H1 (cell line): ENCODE measurements around the gene EPHA7. TPM values are rescaled to one million over a fixed set of nuclear protein-coding genes. Genes with fewer than 3 reads are reported as not detected.

Experiments used
- CTCF ChIA-PET: fragments of 300-600 bp; sonication (Branson Sonifier 250); formaldehyde crosslinking; loops from one replicate; lab custom pipeline; 2021; ENCODE audit not compliant: partially characterized antibody; lab: Charles Lee
- POLR2A ChIA-PET: fragments of 300-600 bp; sonication (Branson Sonifier 250); formaldehyde crosslinking; loops from one replicate; lab custom pipeline; 2021; ENCODE audit warnings: inconsistent platforms; ENCODE audit not compliant: partially characterized antibody; lab: Charles Lee
- DNase-seq, 2 experiments: peaks; one replicate each; pipeline versions ENCODE4 v3.0.0 to v3.0.0-alpha.2; 2010 to 2022; ENCODE audit warnings: low spot score in 2 of 2, low read depth in 1 of 2, mixed read lengths in 1 of 2
- FAIRE-seq: peaks from 2 replicates; lab custom pipeline; 2011; peaks lifted over from hg19 to GRCh38; lab: Jason Lieb, UNC
- H2AFZ ChIP-seq: 2 replicates; pipeline ENCODE4 v1.8.1; 2012; ENCODE audit warnings: low read length, inconsistent platforms
- H2AK5ac ChIP-seq: 2 replicates; pipeline ENCODE4 v1.6.1; 2013; ENCODE audit warnings: low read depth, low read length
- H2BK120ac ChIP-seq: replicated peaks from 2 replicates; pipeline ENCODE3; 2013; ENCODE audit warnings: low read depth, low read length, inconsistent platforms
- H2BK12ac ChIP-seq: 2 replicates; pipeline ENCODE4 v1.6.1; 2013; ENCODE audit warnings: low read depth, low read length
- H2BK15ac ChIP-seq: 2 replicates; pipeline ENCODE4 v1.6.1; 2013; ENCODE audit warnings: low read length
- H2BK20ac ChIP-seq: 2 replicates; pipeline ENCODE4 v1.6.1; 2013; ENCODE audit warnings: low read length
- H2BK5ac ChIP-seq: 2 replicates; pipeline ENCODE4 v1.6.1; 2013; ENCODE audit warnings: low read depth, low read length
- H3K14ac ChIP-seq: 2 replicates; pipeline ENCODE4 v1.6.1; 2013; ENCODE audit warnings: inconsistent platforms; ENCODE audit not compliant: insufficient read length
- H3K18ac ChIP-seq: 2 replicates; pipeline ENCODE4 v1.6.1; 2013; ENCODE audit warnings: low read length; ENCODE audit errors: extremely low read depth
- H3K23ac ChIP-seq: 2 replicates; pipeline ENCODE4 v1.6.1; 2013; ENCODE audit warnings: inconsistent platforms; ENCODE audit not compliant: insufficient read length
- H3K23me2 ChIP-seq: 2 replicates; pipeline ENCODE4 v1.6.1; 2013; ENCODE audit warnings: low read depth, low read length
- H3K27ac ChIP-seq: 2 replicates; pipeline ENCODE4 v1.6.1; 2011; ENCODE audit warnings: low read depth, low read length, inconsistent platforms
- H3K27me3 ChIP-seq, 4 experiments: replicated peaks in 1 of 4; 1 replicate in 1 of 4; 2 replicates in 3 of 4; pipeline versions ENCODE4 v1.6.1 to v1.8.1; 2011 to 2013; ENCODE audit warnings: low read length in 3 of 4, mild to moderate bottlenecking in 3 of 4, inconsistent platforms in 2 of 4, mixed read lengths in 2 of 4, moderate library complexity in 1 of 4; ENCODE audit not compliant: control insufficient read depth in 3 of 4, insufficient read depth in 3 of 4; ENCODE audit errors: extremely low read depth in 1 of 4
- H3K36me3 ChIP-seq, 4 experiments: 2 replicates each; pipeline versions ENCODE4 v1.6.1 to v1.8.1; 2011 to 2013; ENCODE audit warnings: mild to moderate bottlenecking in 4 of 4, low read length in 3 of 4, moderate library complexity in 2 of 4, control low read depth in 1 of 4, inconsistent platforms in 1 of 4; ENCODE audit not compliant: insufficient read depth in 4 of 4, control insufficient read depth in 2 of 4
- H3K4ac ChIP-seq: replicated peaks from 2 replicates; pipeline ENCODE3; 2013; ENCODE audit warnings: low read length, low read depth, mixed read lengths, inconsistent platforms; ENCODE audit not compliant: insufficient read length
- H3K4me1 ChIP-seq, 4 experiments: replicated peaks in 1 of 4; 1 replicate in 1 of 4; 2 replicates in 3 of 4; pipeline versions ENCODE4 v1.6.1 to v1.8.1; 2011 to 2013; ENCODE audit warnings: low read length in 3 of 4, inconsistent platforms in 2 of 4, mixed read lengths in 1 of 4; ENCODE audit not compliant: insufficient read depth in 4 of 4, control insufficient read depth in 3 of 4
- H3K4me2 ChIP-seq, 2 experiments: 2 replicates each; pipeline versions ENCODE4 v1.6.1 to v1.8.1; 2011 to 2013; ENCODE audit warnings: low read depth in 2 of 2, low read length in 2 of 2, control low read depth in 1 of 2, inconsistent platforms in 1 of 2, mild to moderate bottlenecking in 1 of 2; ENCODE audit not compliant: insufficient read depth in 1 of 2
- H3K4me3 ChIP-seq, 4 experiments: fragments of 200-600, 300-600 bp in 1 of 4; sonication (generic), shearing (Covaris generic), sonication (Bioruptor Twin) in 1 of 4; 2 replicates each; pipeline versions ENCODE4 v1.5.1 to v1.8.1; 2011 to 2016; ENCODE audit warnings: low read length in 4 of 4, low read depth in 3 of 4, control low read depth in 2 of 4, inconsistent platforms in 2 of 4, mild to moderate bottlenecking in 2 of 4, mixed read lengths in 1 of 4, moderate library complexity in 1 of 4; ENCODE audit not compliant: insufficient read depth in 2 of 4; ENCODE audit errors: extremely low read depth in 1 of 4
- H3K56ac ChIP-seq: replicated peaks from 2 replicates; pipeline ENCODE3; 2013; ENCODE audit warnings: low read depth, mild to moderate bottlenecking, mixed read lengths, low read length, inconsistent platforms; ENCODE audit not compliant: insufficient read length
- H3K79me1 ChIP-seq: 2 replicates; pipeline ENCODE4 v1.6.1; 2013; ENCODE audit warnings: low read depth, low read length, control low read depth
- H3K79me2 ChIP-seq, 2 experiments: 2 replicates each; pipeline versions ENCODE4 v1.6.1 to v1.8.1; 2012 to 2013; ENCODE audit warnings: low read length in 2 of 2, mild to moderate bottlenecking in 2 of 2, inconsistent platforms in 1 of 2; ENCODE audit not compliant: insufficient read depth in 2 of 2, control insufficient read depth in 1 of 2
- H3K9ac ChIP-seq, 4 experiments: replicated peaks in 1 of 4; 1 replicate in 1 of 4; 2 replicates in 3 of 4; pipeline versions ENCODE4 v1.6.1 to v1.8.1; 2011 to 2013; ENCODE audit warnings: low read depth in 3 of 4, low read length in 3 of 4, control low read depth in 2 of 4, mild to moderate bottlenecking in 2 of 4, moderate library complexity in 2 of 4, inconsistent platforms in 1 of 4; ENCODE audit errors: extremely low read depth in 1 of 4
- H3K9me3 ChIP-seq, 2 experiments: 2 replicates each; pipeline versions ENCODE4 v1.6.1 to v1.8.1; 2012 to 2013; ENCODE audit warnings: mild to moderate bottlenecking in 2 of 2, moderate library complexity in 2 of 2, control low read depth in 1 of 2, inconsistent platforms in 1 of 2, low read depth in 1 of 2, low read length in 1 of 2, mixed read lengths in 1 of 2; ENCODE audit not compliant: insufficient read depth in 2 of 2
- H4K20me1 ChIP-seq, 2 experiments: replicated peaks in 1 of 2; 2 replicates each; pipeline versions ENCODE3 to v1.8.1; 2011 to 2013; ENCODE audit warnings: inconsistent platforms in 2 of 2, low read length in 2 of 2, mild to moderate bottlenecking in 1 of 2; ENCODE audit not compliant: insufficient read depth in 2 of 2, control insufficient read depth in 1 of 2
- H4K5ac ChIP-seq: 2 replicates; pipeline ENCODE4 v1.6.1; 2013; ENCODE audit warnings: low read length, low read depth, mixed read lengths, inconsistent platforms; ENCODE audit not compliant: insufficient read length
- H4K8ac ChIP-seq: 2 replicates; pipeline ENCODE4 v1.8.0; 2013; ENCODE audit warnings: mild to moderate bottlenecking, moderate library complexity, low read length, inconsistent platforms; ENCODE audit not compliant: insufficient read depth; ENCODE audit errors: extremely low read depth
- H4K91ac ChIP-seq: replicated peaks from 2 replicates; pipeline ENCODE3; 2013; ENCODE audit warnings: low read length, mixed read lengths, inconsistent platforms; ENCODE audit not compliant: insufficient read length
- ATF3 ChIP-seq: IDR thresholded peaks from 2 replicates; pipeline ENCODE4 v1.6.1; 2011; ENCODE audit warnings: low read depth, mild to moderate bottlenecking, low read length; ENCODE audit not compliant: insufficient read depth
- BACH1 ChIP-seq: IDR thresholded peaks from 2 replicates; pipeline ENCODE4 v1.6.1; 2012; ENCODE audit warnings: low read length, improper control_type of control experiment
- CEBPB ChIP-seq: IDR thresholded peaks from 2 replicates; pipeline ENCODE4 v1.6.1; 2012; ENCODE audit warnings: low read depth, low read length
- CHD1 ChIP-seq: IDR thresholded peaks from 2 replicates; pipeline ENCODE4 v1.6.1; 2012; ENCODE audit warnings: low read depth, low read length, improper control_type of control experiment
- E2F6 ChIP-seq: IDR thresholded peaks from 2 replicates; pipeline ENCODE4 v1.6.1; 2012; ENCODE audit warnings: inconsistent platforms
- GTF2F1 ChIP-seq: IDR thresholded peaks from 2 replicates; pipeline ENCODE4 v1.6.1; 2012; ENCODE audit warnings: low read depth, low read length, improper control_type of control experiment, borderline replicate concordance
- KDM5A ChIP-seq: fragments of 200-600 bp; IDR thresholded peaks from 2 replicates; pipeline ENCODE4 v1.7.1; 2012; ENCODE audit warnings: mild to moderate bottlenecking, low read length, inconsistent platforms, mixed read lengths
- NANOG ChIP-seq: IDR thresholded peaks from 2 replicates; pipeline ENCODE4 v1.6.1; 2011; ENCODE audit warnings: low read length, low read depth, mild to moderate bottlenecking, inconsistent platforms; ENCODE audit not compliant: insufficient read depth, poor library complexity, severe bottlenecking
- POU5F1 ChIP-seq: IDR thresholded peaks from 2 replicates; pipeline ENCODE4 v1.6.1; 2011; ENCODE audit warnings: low read depth, mild to moderate bottlenecking, low read length, moderate library complexity
- SIRT6 ChIP-seq: IDR thresholded peaks from one replicate; pipeline ENCODE4 v1.7.1; 2012; ENCODE audit warnings: low read length, inconsistent platforms
- SP4 ChIP-seq: IDR thresholded peaks from 2 replicates; pipeline ENCODE4 v1.6.1; 2012; ENCODE audit warnings: low read length, inconsistent platforms
- SRF ChIP-seq: IDR thresholded peaks from 2 replicates; pipeline ENCODE4 v1.6.1; 2011; ENCODE audit warnings: mild to moderate bottlenecking, low read depth, low read length, moderate library complexity
- SUZ12 ChIP-seq: fragments of 200-600 bp; sonication (generic); IDR thresholded peaks from 2 replicates; pipeline ENCODE4 v1.6.1; 2012; ENCODE audit warnings: mild to moderate bottlenecking, inconsistent platforms, low read length, moderate library complexity, mixed read lengths
- USF2 ChIP-seq: IDR thresholded peaks from 2 replicates; pipeline ENCODE4 v1.6.1; 2011; ENCODE audit warnings: low read length, improper control_type of control experiment
- polyA plus RNA-seq, 7 experiments: library from polyadenylated mRNA; depleted of rRNA in 3 of 7; stranded (reverse) in 5 of 7; unstranded in 2 of 7; fragments of >200 nt in 5 of 7; fragments of 200-250 nt in 2 of 7; gene quantifications; 1 replicate in 5 of 7; 2 replicates in 1 of 7; 4 replicates in 1 of 7; pipeline versions ENCODE4 v1.2.1 to v1.2.3, GENCODE V29; 2011 to 2013; ENCODE audit warnings: missing spikeins in 2 of 7, mixed read lengths in 2 of 7
- total RNA-seq: library from RNA; stranded (reverse); fragmentation: NEBNext Ultra II Directional; extraction: Animal tissue kit (Norgen Biotek cat#: 25700); gene quantifications from 2 replicates; pipeline ENCODE4 v1.2.1, GENCODE V29; 2021

Gene EPHA7
- total and polyA plus RNA-seq, 2 of the 8 experiments (the other 6 are each of a cell fraction or from before 2014, with no cell fraction given), result 1.3 to 6.8 TPM

GRCh38 chr6:93305088-93305487, 114.3 kb downstream of the EPHA7 start:
- Histone ChIP-seq H2AFZ (no peak overlapping the region), H3K23me2 (no peaks in the 10 kb centered on the region; the same call in 1 of the 2 replicates), H3K56ac (no peak overlapping the region), H2BK20ac (no peak overlapping the region), H4K91ac (no peak overlapping the region), H3K9me3 (no peaks in the 10 kb centered on the region), H3K27ac (no peak overlapping the region), H3K4me1 (0 out of 7 replicates have a peak, but pooled peaks cover 0 to 3% (median 0%) of the 10 kb centered on the region in 4 experiments), H3K4me2 (no peak overlapping the region), H3K9ac (no peak overlapping the region), H3K79me2 (no peaks in the 10 kb centered on the region), H3K27me3 (no peaks in the 10 kb centered on the region), H3K79me1 (no peaks in the 10 kb centered on the region), H3K14ac (no peak overlapping the region), H3K4me3 (no peak overlapping the region), H3K23ac (no peak overlapping the region), H4K8ac (no peak overlapping the region), H3K36me3 (no peaks in the 10 kb centered on the region), H2BK120ac (no peak overlapping the region), H4K5ac (no peak overlapping the region), H2AK5ac (no peak overlapping the region), H3K4ac (no peak overlapping the region), H2BK12ac (no peak overlapping the region), H4K20me1 (no peaks in the 10 kb centered on the region), H3K18ac (no peak overlapping the region), H2BK15ac (no peak overlapping the region), H2BK5ac (no peak overlapping the region)
- POLR2A ChIA-PET, result no interaction called here
- DNase-seq (no peak), FAIRE-seq (no peak)
- CTCF ChIA-PET, result no interaction called here
- TF ChIP-seq GTF2F1 (no peak), SIRT6 (no peak), E2F6 (no peak), SRF (no peak), CHD1 (no peak), BACH1 (no peak), SUZ12 (no peak), POU5F1 (no peak), USF2 (no peak), KDM5A (no peak), ATF3 (no peak), CEBPB (no peak), NANOG (no peak), SP4 (no peak)
